HFF-Myc (cell line): Measurements from ENCODE around the gene SMCHD1.

Source experiments
- DNase-seq: peaks from one replicate; pipeline ENCODE4 v3.0.0-alpha.2; 2011; ENCODE audit warnings: low read depth; ENCODE audit errors: extremely low read depth
- H3K4me3 ChIP-seq: replicated peaks from 2 replicates; pipeline ENCODE4 v1.5.1; 2011; ENCODE audit warnings: low read depth, mild to moderate bottlenecking, control low read depth, low read length
- CTCF ChIP-seq: IDR thresholded peaks from 2 replicates; pipeline ENCODE4 v1.5.1; 2012; ENCODE audit warnings: mild to moderate bottlenecking, low read depth, low read length, control low read depth; ENCODE audit errors: missing control alignments

SMCHD1 gene

GRCh38 chr18:2618009-2618408 lies 37.5 kb upstream of the SMCHD1 start:
- no peak overlapping the region for H3K4me3 ChIP-seq
- DNase-seq: no peak
- no peak for TF ChIP-seq CTCF

- no peak for DNase-seq
- TF ChIP-seq CTCF: no peak
- no peak overlapping the region for H3K4me3 ChIP-seq
Measured at GRCh38 chr18:2625217-2625616, 30.3 kb upstream of the SMCHD1 start.

GRCh38 chr18:2627821-2628276 lies 27.7 kb upstream of the SMCHD1 start:
- no peak overlapping the region for H3K4me3 ChIP-seq
- DNase-seq: no peak
- no peak for TF ChIP-seq CTCF

- TF ChIP-seq CTCF: no peak
- DNase-seq: no peak
- H3K4me3 ChIP-seq: no peak overlapping the region
Measured at GRCh38 chr18:2629003-2629402, 26.5 kb upstream of the SMCHD1 start.

GRCh38 chr18:2635586-2635985 lies 19.9 kb upstream of the SMCHD1 start:
- H3K4me3 ChIP-seq: no peak overlapping the region
- DNase-seq: no peak
- TF ChIP-seq CTCF: no peak

GRCh38 chr18:2636126-2636631 lies 19.3 kb upstream of the SMCHD1 start:
- DNase-seq: no peak
- no peak overlapping the region for H3K4me3 ChIP-seq
- TF ChIP-seq CTCF: no peak

DNA sequence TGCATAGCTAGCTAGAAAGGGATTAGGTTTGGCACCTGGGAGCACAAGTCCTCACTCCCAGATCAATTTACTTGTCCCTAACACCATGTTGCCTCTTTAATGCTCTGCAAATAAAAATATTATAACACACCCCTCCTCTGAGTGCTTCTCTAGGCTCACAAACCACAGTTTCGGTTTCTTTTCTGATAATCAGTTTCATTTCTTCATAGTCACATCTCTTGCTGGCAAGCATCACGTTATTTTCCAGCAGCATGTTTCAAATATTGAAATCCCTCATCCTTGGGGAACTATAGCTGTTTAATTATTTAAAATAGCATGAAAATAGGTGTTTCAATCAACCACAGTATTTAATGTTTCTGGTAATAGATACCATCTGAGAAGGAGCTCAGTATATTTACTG lies 13.9 kb upstream of the SMCHD1 start:
- no peak overlapping the region for H3K4me3 ChIP-seq
- no peak for TF ChIP-seq CTCF
- DNase-seq: no peak
